Endothelial cell of umbilical vein (primary cell): ENCODE data around the gene COX7A2L. TPM values are rescaled to one million over a fixed set of nuclear protein-coding genes. Genes with fewer than 3 reads are reported as not detected.

Source experiments
- BruUV-seq: library from RNA; stranded (reverse); fragments of 400-500 nt; replicated peaks from 2 replicates; lab custom pipeline; 2021; lab: Mats Ljungman, UMichigan
- CTCF ChIA-PET: fragments of 300-600, 350-600 bp; sonication (Branson Sonifier 250); formaldehyde crosslinking; loops from one replicate; lab custom pipeline; 2021; ENCODE audit warnings: antibody characterized with exemption, inconsistent platforms; lab: Charles Lee
- POLR2A ChIA-PET: fragments of 300-600, 350-600 bp; sonication (Branson Sonifier 250); formaldehyde crosslinking; loops from one replicate; lab custom pipeline; 2021; ENCODE audit warnings: antibody characterized with exemption, inconsistent platforms; lab: Charles Lee
- DNase-seq: peaks from one replicate; pipeline ENCODE4 v3.0.0-alpha.2; 2011; ENCODE audit warnings: low read depth, low spot score
- FAIRE-seq: peaks from 2 replicates; lab custom pipeline; 2011; peaks lifted over from hg19 to GRCh38; lab: Jason Lieb, UNC
- H2AFZ ChIP-seq: 2 replicates; pipeline ENCODE4 v1.6.0; 2012; ENCODE audit warnings: low read depth, low read length, control low read depth, inconsistent platforms
- H3K27ac ChIP-seq: 2 replicates; pipeline ENCODE4 v1.5.1; 2011; ENCODE audit warnings: low read depth, mild to moderate bottlenecking, control low read depth, low read length, moderate library complexity; ENCODE audit not compliant: insufficient read depth
- H3K27me3 ChIP-seq, 2 experiments: 2 replicates each; pipeline versions ENCODE4 v1.6.0 to v1.6.1; 2011; ENCODE audit warnings: low read length in 2 of 2, mixed read lengths in 1 of 2; ENCODE audit not compliant: control insufficient read depth in 2 of 2, insufficient read depth in 2 of 2
- H3K36me3 ChIP-seq, 2 experiments: 2 replicates in 1 of 2; 3 replicates in 1 of 2; pipeline ENCODE4 v1.5.1; 2011; ENCODE audit warnings: low read length in 2 of 2, mild to moderate bottlenecking in 1 of 2, moderate library complexity in 1 of 2; ENCODE audit not compliant: control insufficient read depth in 2 of 2, insufficient read depth in 2 of 2; ENCODE audit errors: extremely low read depth in 1 of 2
- H3K4me1 ChIP-seq: 3 replicates; pipeline ENCODE4 v1.5.1; 2011; ENCODE audit warnings: mild to moderate bottlenecking, low read length; ENCODE audit not compliant: control insufficient read depth, insufficient read depth; ENCODE audit errors: extremely low read depth
- H3K4me2 ChIP-seq: 2 replicates; pipeline ENCODE4 v1.6.1; 2011; ENCODE audit warnings: low read length, control low read depth, mixed read lengths; ENCODE audit not compliant: insufficient read depth
- H3K4me3 ChIP-seq, 3 experiments: fragments of 200-600 bp in 1 of 3; sonication (generic), shearing (Covaris generic) in 1 of 3; replicated peaks in 1 of 3; 2 replicates each; pipeline ENCODE4 v1.5.1; 2011 to 2016; ENCODE audit warnings: control low read depth in 3 of 3, low read length in 3 of 3, mild to moderate bottlenecking in 2 of 3, inconsistent platforms in 1 of 3, low read depth in 1 of 3, moderate library complexity in 1 of 3; ENCODE audit not compliant: insufficient read depth in 1 of 3
- H3K79me2 ChIP-seq: 2 replicates; pipeline ENCODE4 v1.6.0; 2012; ENCODE audit warnings: low read length, inconsistent platforms; ENCODE audit not compliant: control insufficient read depth, insufficient read depth
- H3K9ac ChIP-seq: replicated peaks from 2 replicates; pipeline ENCODE3; 2011; ENCODE audit warnings: low read length, control low read depth; ENCODE audit not compliant: insufficient read depth; ENCODE audit errors: extremely low read depth
- H3K9me1 ChIP-seq: replicated peaks from 3 replicates; pipeline ENCODE4 v1.6.0; 2011; ENCODE audit warnings: mild to moderate bottlenecking, low read length; ENCODE audit not compliant: control insufficient read depth, insufficient read depth; ENCODE audit errors: extremely low read depth
- H3K9me3 ChIP-seq: replicated peaks from 2 replicates; pipeline ENCODE4 v1.5.1; 2012; ENCODE audit warnings: low read length, inconsistent platforms; ENCODE audit not compliant: control insufficient read depth, insufficient read depth
- H4K20me1 ChIP-seq: replicated peaks from 2 replicates; pipeline ENCODE3; 2011; ENCODE audit warnings: mild to moderate bottlenecking, low read length; ENCODE audit not compliant: control insufficient read depth, insufficient read depth; ENCODE audit errors: extremely low read depth
- EZH2 ChIP-seq: IDR thresholded peaks from 2 replicates; pipeline ENCODE4 v1.6.1; 2012; ENCODE audit warnings: borderline replicate concordance, low read depth, mild to moderate bottlenecking, moderate library complexity, low read length, inconsistent platforms; ENCODE audit not compliant: severe bottlenecking
- FOS ChIP-seq: IDR thresholded peaks from 2 replicates; pipeline ENCODE4 v1.6.1; 2011; ENCODE audit warnings: mild to moderate bottlenecking, low read length, moderate library complexity, borderline replicate concordance; ENCODE audit not compliant: insufficient read depth
- GATA2 ChIP-seq: IDR thresholded peaks from 2 replicates; pipeline ENCODE4 v1.7.0; 2011; ENCODE audit warnings: low read depth, mild to moderate bottlenecking, moderate library complexity, mixed read lengths, low read length; ENCODE audit not compliant: insufficient read length, insufficient read depth
- JUN ChIP-seq: IDR thresholded peaks from 2 replicates; pipeline ENCODE4 v1.6.1; 2011; ENCODE audit warnings: borderline replicate concordance, low read depth; ENCODE audit not compliant: insufficient read length, insufficient read depth
- POLR2A ChIP-seq: IDR thresholded peaks from 2 replicates; pipeline ENCODE4 v1.6.1; 2012; ENCODE audit warnings: low read depth, mild to moderate bottlenecking, control low read depth, low read length
- POLR2AphosphoS5 ChIP-seq: IDR thresholded peaks from 2 replicates; pipeline ENCODE4 v1.6.1; 2012; ENCODE audit warnings: low read depth, mild to moderate bottlenecking, control low read depth, low read length, moderate library complexity; ENCODE audit not compliant: insufficient read depth
- dilution Hi-C: fragments of 300-500 bp; cut with MboI; formaldehyde crosslinking; loops from one replicate; pipeline ENCODE4 v1.15.0; 2019; ENCODE audit warnings: low sequenced_read_pairs; ENCODE audit not compliant: extremely low pct_ligation_motif_present
- intact Hi-C: fragments of 100-400 bp; cut with micrococcal nuclease; formaldehyde crosslinking; loops from one replicate; pipeline ENCODE4 v1.10.0; 2022
- polyA plus RNA-seq, 4 experiments: library from polyadenylated mRNA; depleted of rRNA in 3 of 4; stranded (reverse) in 3 of 4; unstranded in 1 of 4; fragments of >200 nt; gene quantifications; 2 replicates each; pipeline versions ENCODE4 v1.2.1 to v1.2.3, GENCODE V29; 2011 to 2012; ENCODE audit warnings: missing spikeins in 1 of 4
- total RNA-seq: library from RNA; stranded (reverse); gene quantifications from 2 replicates; pipeline ENCODE4 v1.2.3, GENCODE V29; 2021
- TF ChIP-seq, protein P1 (sequence below), 2 donors: IDR thresholded peaks; 1 replicate in 1 of 2; 2 replicates in 1 of 2; pipeline ENCODE4 v1.5.1; 2011; ENCODE audit warnings: low read length in 2 of 2, mild to moderate bottlenecking in 2 of 2, moderate library complexity in 2 of 2, control low read depth in 1 of 2, inconsistent platforms in 1 of 2, low read depth in 1 of 2; ENCODE audit not compliant: insufficient read depth in 1 of 2; ENCODE audit errors: extremely low read depth in 1 of 2
- TF ChIP-seq, protein P2 (sequence below): IDR thresholded peaks from 2 replicates; pipeline ENCODE4 v1.6.1; 2011; ENCODE audit not compliant: insufficient read depth, insufficient read length

The COX7A2L gene
- total and polyA plus RNA-seq, 2 donors (not counting 3 experiments of a cell fraction or from before 2014, with no cell fraction given), result 94.2 to 119 TPM

GRCh38 chr2:42307180-42307579 is 53.8 kb downstream of the COX7A2L start:
- dilution Hi-C loops (no loop called here), intact Hi-C loops (no loop called here)
- H3K9ac ChIP-seq, result no peak overlapping the region
- BruUV-seq, result no TSS peak
- no peak overlapping the region for H2AFZ ChIP-seq
- TF ChIP-seq, protein P1, sequence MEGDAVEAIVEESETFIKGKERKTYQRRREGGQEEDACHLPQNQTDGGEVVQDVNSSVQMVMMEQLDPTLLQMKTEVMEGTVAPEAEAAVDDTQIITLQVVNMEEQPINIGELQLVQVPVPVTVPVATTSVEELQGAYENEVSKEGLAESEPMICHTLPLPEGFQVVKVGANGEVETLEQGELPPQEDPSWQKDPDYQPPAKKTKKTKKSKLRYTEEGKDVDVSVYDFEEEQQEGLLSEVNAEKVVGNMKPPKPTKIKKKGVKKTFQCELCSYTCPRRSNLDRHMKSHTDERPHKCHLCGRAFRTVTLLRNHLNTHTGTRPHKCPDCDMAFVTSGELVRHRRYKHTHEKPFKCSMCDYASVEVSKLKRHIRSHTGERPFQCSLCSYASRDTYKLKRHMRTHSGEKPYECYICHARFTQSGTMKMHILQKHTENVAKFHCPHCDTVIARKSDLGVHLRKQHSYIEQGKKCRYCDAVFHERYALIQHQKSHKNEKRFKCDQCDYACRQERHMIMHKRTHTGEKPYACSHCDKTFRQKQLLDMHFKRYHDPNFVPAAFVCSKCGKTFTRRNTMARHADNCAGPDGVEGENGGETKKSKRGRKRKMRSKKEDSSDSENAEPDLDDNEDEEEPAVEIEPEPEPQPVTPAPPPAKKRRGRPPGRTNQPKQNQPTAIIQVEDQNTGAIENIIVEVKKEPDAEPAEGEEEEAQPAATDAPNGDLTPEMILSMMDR (IDR thresholded peaks at IDR 0.05; ENCODE audit: extremely low read depth in 1 of 2, insufficient read depth in 1 of 2, low read depth in 1 of 2, low read length in 2 of 2), result no peak
- no peak for TF ChIP-seq GATA2
- no peak for TF ChIP-seq FOS
- TF ChIP-seq EZH2, result no peak
- no peak for TF ChIP-seq POLR2AphosphoS5
- no peak for TF ChIP-seq POLR2A
- TF ChIP-seq JUN, result no peak
- TF ChIP-seq, protein P2, sequence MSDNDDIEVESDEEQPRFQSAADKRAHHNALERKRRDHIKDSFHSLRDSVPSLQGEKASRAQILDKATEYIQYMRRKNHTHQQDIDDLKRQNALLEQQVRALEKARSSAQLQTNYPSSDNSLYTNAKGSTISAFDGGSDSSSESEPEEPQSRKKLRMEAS, result no peak
- no peak for FAIRE-seq
- no peaks in the 10 kb centered on the region for H3K9me3 ChIP-seq
- ChIA-PET POLR2A (interaction anchor here (0.8 kb wide), 1 partner anchor 58 kb away, joined by 4 read pairs; no protein-coding TSS in a partner anchor), CTCF (no interaction called here)
- no peak for DNase-seq
- H3K9me1 ChIP-seq, result no peaks in the 10 kb centered on the region
- H4K20me1 ChIP-seq, result no peaks in the 10 kb centered on the region
- H3K4me3 ChIP-seq, result no peak overlapping the region
- no peaks in the 10 kb centered on the region for H3K27me3 ChIP-seq
- no peak overlapping the region for H3K27ac ChIP-seq
- H3K4me2 ChIP-seq, result no peak overlapping the region
- H3K4me1 ChIP-seq, result no peaks in the 10 kb centered on the region
- peaks cover 0 to 3% of the 10 kb centered on the region in 2 experiments for H3K36me3 ChIP-seq
- no peaks in the 10 kb centered on the region for H3K79me2 ChIP-seq
